ENCODE results near the gene HNF1A.

- no peak for TF ChIP-seq CTCF (conservative IDR thresholded peaks at IDR 0.05; ENCODE audit: low read depth, low read length)
- TF ChIP-seq BHLHE40 (IDR thresholded peaks at IDR 0.05; ENCODE audit: low read depth, low read length) = no peak
These were observed 22.7 kb downstream of the HNF1A start for GRCh38 chr12:121001060-121001459.

All from IMR-90 (cell line).